Activated CD4-positive, alpha-beta T cell treated with anti-CD3 and anti-CD28 coated beads, Interleukin-2, amount 50 U/mL, for 4 hours (primary cell): ENCODE measurements around the gene RAB7B.

Source experiments
- DNase-seq, 2 experiments: peaks; one replicate each; pipeline ENCODE4 v3.0.0-alpha.2; 2020

RAB7B gene

DNA sequence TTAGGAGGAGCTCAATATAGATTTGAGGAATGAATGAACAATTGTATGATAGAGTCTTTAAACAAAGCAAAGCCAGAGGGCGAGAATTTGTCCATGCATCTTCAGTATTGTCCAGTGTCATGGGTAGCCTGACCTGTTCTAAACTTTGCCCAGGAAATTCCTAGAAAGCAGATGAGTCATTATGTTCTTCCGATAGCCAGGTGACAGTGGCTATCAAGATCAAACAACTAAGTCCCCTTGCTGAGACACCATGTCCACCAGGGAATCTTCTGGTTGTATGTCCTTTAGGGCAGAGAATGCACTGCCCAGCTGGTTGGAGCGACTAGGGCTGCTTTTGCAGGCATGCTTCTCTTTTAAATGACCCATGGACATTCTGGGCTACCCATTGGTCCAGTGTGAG, 58.1 kb downstream of the RAB7B start:
- no peak for DNase-seq

DNA sequence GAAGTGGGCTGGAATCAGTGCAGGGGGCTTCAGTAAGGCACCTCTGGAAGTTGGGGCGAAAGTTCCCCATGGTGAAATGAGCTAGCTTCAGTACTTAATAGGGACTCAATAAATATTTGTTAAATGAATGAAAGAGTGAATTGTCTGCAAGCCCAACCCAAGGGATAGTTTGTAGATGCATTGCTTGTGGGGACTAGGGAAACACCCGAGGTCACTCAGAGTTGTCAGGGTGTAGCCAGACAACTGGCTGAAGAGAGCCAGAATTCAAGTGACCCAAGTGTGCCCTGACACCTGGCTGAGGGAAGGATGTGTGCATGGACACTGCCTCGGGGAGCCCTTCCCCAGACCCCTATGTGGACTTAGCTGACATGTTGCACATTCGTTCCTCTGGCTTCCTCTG, 58.7 kb downstream of the RAB7B start:
- DNase-seq: no peak

DNA sequence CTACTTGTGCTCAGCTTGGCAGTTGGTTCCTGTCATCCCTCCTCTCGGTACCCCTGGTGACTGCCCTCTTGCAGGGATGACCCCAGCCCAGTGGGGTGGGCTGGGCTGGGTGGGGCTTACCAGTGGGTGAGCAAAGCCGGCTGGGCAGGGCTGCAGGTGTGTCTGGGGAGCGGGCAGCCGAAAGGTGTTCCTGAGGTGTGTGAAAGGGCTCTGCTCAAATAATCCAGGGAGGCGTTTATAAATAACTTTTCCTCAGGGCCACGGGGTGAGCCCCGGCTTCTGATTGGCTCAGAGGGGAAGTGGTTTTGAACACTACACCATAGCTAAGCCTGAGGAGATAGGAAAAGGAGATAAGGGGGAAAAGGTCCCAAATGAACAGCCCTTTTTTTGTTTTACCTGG, 60.0 kb downstream of the RAB7B start, which contains the start of gene SLC26A9:
TSS of gene SLC26A9 (minus strand) at position 212 of the 400 bp plus-strand sequence. CDS start 7,636 bp downstream, outside the sequence.
- DNase-seq: no peak

DNA sequence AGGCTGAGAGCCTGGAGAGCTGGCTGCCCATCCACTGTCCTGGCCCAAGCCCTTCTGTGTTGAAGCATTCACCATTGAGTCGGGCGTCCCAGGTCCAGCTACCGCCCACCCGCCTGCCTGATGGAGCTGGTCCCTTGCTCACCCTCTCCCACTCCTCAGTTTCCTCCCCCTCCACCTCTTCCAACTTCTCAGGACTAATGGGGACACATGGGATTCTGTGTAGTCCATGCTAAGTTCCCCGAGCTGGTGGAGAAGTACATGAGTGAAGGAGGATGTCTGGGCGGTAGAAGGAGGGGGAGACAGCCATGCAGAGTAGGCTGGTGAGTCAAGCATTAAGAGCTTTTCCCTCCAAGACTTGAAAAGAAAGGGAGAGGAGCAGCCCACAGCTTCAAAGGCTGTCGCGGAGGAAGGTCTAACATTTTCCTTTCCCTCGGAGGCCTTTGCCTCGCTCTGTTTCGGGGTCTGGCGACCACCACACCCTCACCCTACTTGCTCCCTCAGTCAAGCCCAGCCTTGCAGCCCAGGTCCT, 60.5 kb downstream of the RAB7B start:
- DNase-seq: no peak

DNA sequence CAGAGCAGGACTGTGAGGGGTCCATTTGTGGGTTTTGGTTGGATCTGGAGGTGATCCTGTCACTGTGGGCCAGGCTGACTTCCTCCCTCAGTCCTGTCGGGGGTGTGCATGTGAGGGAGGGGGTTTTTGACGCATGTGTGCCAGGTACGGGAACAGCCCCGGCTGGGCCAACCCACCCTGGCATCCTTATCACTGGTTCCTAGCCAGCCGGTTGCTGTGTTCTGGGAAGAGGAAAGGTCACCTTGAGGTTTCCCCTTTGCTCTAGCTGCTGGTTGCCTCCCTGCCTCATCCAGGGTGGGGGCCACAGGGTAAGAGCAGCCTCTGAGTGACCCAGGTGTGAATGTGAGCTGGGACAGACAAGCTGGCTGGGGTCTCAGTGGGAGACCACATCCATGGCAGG, 62.5 kb downstream of the RAB7B start:
- DNase-seq: no peak

DNA sequence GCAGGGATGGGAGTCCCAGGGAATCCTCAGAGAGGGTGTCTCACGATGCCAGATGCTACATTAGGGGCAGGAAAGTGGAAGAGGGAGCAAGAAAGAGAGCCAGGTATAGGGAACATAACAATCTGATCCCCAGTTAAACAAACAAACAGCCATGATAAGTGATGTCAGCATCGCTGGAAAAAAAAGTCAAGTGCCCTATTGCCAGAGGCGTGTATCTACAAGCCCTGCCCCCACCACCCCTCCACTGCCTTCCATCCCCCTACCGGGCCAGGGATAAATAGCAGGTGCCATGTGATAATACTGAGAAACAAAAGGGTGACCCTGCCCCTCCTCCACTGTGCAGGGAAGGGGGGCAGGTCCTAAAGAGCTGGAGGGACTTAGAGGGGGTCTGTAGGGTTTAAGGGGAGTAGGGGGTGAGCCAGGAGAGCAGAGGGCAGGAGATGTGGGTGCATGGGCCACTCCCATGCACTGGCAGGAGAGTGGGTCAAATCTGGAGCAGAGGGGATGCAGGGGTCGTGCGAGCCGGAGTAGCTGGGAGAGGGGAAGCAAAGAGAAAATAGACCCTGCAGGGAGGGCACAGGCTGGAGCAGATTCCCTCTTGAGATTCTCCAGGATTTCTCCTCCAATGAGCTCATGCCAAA, 63.4 kb downstream of the RAB7B start:
- DNase-seq: no peak

DNA sequence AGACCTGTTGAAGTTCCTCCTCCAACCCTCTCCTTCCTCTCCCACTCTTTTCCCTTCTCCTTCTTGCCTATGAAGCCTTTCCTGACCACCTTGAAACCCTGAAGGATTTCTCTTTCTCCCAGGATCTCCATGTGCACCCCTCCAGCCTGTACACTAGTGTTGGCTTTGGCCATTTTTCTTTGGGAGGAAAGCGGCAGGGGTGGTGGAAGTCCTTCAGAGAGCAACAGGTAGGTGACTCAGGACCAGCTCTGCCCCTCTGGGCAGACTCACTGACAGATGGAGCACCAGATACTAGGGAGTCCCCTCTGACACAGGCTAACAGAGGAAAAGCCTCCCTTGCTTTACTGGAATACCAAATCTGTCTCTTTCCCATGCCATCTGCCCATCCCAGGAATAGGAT, 64.5 kb downstream of the RAB7B start:
- DNase-seq: no peak

DNA sequence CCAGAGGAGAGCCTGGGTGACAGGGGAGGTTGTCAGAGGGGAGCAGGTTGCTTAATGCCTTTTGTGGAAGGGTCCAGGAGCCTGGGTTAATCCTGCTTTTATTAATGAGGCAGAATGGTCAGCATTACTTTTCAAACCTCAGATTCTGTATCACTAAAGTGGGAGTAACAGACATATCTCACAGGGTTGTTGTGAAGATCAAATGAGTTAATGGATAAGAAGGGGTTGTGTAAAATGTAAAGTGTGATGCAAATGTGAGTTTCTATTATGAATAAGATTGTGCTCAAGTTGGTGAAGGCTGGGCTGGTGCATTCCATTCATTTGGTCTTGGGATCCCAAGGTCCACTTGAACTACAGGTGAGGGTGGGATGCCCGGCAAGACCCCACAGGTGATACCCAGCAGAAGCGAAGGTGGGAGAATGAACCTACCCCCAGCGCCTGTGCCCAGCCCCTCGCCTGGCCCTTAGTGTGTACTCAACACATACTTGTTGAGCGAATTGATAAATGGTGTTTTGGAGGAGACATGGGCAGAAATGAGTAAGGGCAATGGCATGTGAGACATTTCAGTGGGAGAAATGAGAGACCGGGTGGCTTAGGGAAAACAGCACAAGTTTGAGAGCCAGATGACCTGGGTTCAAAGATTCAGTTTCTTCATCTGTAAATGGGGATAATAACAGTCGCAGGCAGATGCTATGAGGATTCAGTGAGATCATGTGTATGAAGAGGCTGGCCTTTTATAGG, 66.2 kb downstream of the RAB7B start:
- no peak for DNase-seq

DNA sequence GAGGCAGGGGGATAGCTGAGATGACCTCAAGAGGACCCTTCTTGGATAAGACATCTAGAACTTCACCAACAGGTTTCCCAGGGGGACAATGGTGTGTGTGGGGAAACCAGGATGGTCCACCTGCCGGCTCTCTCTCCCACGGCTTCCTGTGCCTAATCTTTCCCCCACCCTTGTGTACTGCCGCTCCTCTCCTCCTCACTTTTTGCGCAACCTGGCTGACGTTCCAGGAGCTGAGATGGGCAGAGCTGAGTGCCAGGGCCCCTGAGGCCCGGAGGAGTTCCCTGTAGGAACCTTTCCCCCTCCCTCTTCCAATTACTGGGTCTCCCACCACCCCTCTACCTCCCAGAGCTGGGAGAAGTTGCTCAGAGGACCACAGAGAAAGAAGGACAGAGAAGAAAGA, 66.9 kb downstream of the RAB7B start:
- DNase-seq: no peak

DNA sequence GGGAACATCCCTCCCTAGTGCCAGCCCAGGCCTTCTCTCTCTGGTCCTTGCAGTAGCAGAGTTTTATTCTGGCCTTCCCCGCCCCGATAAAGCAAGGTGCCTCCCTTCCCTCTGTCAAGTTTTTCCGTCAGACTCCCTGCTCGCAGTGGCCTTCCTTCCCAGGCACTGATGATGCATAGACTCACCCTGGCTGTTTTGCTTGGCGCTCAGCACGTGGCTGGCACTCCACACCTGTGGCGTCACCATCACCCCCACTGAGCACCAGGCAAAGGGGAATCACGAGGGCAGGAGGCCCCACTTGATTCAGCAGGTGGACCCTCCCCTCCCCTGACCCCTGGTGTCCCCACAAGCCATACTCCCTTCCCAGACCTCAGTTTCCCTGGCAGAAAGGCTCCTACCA, 67.3 kb downstream of the RAB7B start:
- DNase-seq: no peak

DNA sequence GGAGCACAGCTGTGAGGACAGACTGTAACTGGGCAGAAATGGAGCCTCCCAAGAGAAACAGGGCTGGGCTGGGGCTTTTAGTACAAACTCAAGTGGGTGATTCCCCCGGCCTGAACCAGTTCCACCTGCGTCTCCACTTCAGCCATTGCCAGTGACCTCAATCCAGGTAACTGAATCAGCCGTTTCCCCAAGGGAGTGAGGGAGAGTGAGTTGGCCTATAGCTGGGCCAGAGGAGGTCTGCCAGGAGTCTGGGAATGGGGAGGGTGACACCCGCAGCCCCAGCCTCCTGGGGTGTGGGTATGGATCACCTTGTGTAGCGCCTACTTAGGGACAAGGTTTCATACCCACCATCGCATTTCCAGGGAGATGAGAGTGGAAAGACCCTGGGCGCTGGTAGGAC, 68.4 kb downstream of the RAB7B start:
- no peak for DNase-seq

DNA sequence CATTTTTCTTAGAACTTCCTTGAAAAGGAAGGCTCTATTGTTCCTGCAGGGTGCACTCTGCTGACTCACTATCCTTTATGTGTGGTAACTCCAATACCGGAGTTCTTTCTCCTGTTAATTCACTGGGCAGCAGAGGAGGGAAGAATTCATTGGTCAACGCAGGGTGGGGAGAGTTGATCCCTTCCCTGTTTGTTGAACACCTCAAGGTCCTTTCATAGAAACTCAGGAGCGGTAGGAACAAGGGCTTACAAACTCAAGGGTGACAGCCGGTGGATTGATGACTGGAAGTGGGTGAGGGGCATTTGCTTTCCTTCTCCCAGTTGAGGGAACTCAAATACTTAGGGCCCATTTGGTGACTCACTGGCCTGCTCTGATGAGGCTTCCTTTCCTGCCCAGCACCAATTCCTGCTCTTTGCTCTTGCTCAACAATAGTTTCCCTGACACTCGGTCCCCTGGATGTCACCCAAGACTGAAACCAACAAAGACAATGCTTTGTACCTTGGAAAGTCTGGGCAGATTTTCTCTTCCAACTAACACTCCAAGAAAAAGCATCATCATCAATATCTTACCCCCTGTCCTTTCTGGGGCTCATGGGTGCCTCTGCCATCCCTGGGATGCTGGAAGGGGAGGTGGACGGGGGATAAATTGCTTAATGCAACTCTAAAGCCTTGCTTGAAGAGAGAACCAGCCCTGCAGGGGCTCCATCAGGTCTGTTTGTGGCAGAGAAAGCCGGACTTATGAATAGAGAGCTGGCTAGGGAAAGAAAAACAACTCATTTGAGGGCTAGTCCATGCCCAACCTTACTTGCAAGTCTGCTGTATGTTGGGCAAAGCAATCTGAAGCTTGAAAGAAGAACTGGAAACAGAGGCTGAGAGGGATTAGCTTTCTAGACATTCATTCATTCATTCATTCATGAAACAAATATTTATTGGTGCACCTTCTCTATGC, 69.2 kb downstream of the RAB7B start:
- no peak for DNase-seq

DNA sequence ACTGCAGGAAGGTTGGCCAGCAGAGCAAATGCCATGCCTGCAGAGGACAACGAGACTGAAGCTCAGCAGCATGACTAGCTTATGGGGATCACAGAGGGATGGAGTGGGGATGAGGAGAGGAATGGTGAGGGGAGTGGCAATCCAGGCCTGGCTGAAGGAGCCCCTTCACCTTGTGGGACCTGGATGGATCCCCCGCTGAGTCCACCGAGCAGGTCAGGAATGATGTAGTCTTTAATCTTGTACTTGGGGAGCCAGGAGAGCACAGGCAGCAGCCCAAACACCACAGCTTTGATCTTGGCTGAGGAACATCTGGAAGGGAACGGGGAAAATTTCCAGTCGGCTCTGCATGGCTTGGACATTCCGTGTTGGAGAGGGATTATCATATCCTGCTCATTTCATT, 70.4 kb downstream of the RAB7B start:
- DNase-seq: no peak

DNA sequence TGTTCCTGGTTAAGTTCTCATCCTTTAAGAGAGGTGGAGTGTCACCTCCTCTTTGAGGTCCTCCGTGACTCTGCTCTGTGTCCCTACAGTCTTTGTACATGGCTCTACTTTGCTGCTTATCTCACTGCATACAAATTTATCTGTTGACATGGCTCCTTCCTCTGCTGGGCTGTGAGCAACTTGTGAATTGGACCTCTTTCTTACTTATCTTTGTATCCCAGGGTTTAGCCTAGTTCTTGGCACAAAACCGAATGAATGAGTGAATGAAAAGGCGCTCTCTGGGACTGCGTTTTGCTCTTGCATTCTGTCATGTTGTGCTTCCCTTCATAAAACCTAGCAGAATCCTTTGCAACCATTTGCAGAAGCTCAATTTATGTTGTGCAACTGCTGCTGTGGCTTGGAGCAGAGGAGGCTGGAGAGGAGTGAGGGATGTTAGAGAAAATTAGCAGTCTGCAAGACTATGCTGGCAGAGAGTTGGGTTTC, 72.4 kb downstream of the RAB7B start:
- no peak for DNase-seq

DNA sequence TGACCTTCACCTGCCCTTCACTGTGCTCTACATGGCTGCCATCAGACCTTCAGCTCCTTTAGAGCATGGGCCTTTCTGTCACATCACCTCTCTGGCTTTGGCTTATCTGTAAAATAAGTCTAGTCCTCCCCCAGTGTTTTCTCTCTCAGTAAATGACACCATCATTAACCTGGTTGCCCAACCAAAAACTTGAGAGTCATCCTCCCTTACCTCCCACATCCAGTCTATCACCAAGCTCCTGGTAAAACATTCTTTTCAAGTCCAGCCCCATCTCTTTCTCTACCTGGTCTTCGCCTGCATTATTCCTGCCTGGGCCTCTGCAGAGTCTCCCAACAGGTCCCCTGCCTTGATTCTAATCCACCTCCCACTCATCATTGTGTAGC, 73.0 kb downstream of the RAB7B start:
- no peak for DNase-seq

DNA sequence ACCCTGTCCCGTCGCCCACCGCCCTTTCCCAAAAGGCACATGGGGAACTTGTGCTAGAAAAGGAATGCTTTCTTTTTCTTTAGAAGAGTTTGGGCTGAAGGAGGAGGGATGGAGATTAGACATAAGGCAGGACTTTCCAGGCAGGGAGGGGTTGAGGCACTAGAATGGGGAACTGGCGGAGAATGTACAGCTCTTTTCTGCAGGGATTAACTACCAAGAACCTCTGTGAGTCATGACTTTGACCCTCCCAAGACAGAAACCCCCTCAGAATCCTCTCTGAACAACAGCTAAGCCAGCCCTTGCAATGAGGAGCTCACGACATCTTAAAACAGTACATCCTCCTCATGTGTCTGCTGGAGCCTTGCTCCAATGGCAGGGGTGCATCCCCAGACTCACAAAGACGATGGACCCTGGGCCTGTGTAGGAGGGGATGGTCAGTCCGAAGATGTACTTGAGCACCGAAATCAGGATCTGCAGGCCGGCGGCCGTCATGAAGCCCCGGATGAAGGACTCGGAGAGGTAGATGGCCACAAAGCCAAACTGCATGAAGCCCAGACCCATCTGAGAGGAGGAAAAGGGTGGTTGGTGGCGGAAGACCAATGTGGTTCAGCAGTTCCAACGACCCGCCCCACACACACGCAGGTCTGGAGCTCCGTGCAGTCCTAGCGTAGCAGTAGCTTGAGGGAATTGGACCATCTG, 73.5 kb downstream of the RAB7B start:
- DNase-seq: no peak

DNA sequence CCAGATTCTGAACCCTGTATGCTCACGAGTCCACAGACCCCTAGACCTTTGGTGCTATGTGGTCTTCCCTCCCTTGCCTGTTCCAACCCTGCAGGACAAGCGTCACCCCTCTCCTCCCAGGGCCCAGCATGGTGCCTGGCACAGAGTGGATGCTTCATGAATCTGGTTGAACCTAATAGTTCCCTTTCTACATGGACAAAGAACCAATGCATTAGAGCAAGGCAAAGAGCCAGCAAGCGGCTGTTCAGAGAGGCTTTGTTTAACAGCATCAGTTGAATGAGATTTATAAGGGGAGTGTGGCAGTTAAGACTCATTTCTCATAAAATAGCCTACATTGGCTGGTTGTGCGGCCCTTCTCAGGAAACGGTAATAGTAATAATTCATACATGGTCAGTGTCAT, 74.9 kb downstream of the RAB7B start:
- DNase-seq: no peak

DNA sequence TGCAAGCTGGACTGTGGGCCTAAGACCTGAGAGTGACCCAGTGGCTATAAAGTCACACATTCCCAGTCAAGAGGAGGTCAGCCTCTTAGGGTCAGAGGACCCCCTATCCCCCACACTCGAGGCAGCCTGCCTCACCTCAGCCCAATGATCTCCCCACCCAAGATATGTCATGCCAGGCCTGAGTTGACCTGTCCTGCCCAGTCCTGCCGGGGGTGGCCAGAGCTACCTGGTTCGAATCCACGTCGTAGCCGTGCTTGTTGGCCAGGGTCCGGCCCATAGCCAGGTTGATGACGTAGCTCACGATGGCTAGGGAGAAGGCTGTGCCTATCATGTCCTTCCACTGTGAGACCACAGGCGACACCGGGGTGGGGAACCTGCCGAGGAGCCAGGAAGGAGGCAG, 75.5 kb downstream of the RAB7B start:
- no peak for DNase-seq

DNA sequence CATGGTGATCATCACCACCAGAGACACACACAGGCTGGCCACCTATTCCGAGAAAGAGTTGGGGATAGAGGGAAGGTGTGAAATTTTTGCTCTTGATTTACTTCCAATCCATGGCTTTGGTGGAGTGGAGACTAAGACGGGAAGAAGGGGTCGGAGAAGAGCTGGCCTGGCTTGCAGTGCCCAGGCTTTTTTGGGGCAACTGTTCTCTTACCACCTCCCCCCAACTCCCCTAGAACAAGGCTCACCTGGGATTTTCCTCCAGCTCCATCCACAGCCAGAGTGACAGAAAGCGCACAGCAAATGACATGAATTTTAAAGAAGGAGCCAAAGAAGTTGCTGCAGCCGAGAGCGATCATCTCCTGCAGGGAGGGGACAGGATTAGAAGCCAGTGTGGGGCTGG, 75.9 kb downstream of the RAB7B start:
- no peak for DNase-seq
